Esophagus muscularis mucosa (tissue), 4 donors: ENCODE data around the gene CASTOR1.

Experiments
- CTCF ChIP-seq, 3 experiments: fragments of 200-600 bp in 2 of 3; fragments of 450-650 bp in 1 of 3; sonication (generic) in 2 of 3; IDR thresholded peaks; one replicate each; pipeline ENCODE4 v1.5.1; 2017 to 2019; ENCODE audit warnings: antibody characterized with exemption in 3 of 3, mild to moderate bottlenecking in 2 of 3, moderate library complexity in 1 of 3
- EP300 ChIP-seq: sonication (generic); formaldehyde crosslinking; IDR thresholded peaks from one replicate; pipeline ENCODE4 v1.6.1; 2017; ENCODE audit warnings: antibody characterized with exemption
- POLR2A ChIP-seq: fragments of 450-650 bp; IDR thresholded peaks from one replicate; pipeline ENCODE4 v1.6.1; 2017; ENCODE audit warnings: antibody characterized with exemption, moderate library complexity, mild to moderate bottlenecking, low read depth
- POLR2AphosphoS5 ChIP-seq, 2 donors: sonication (generic); formaldehyde crosslinking; IDR thresholded peaks; one replicate each; pipeline ENCODE4 v1.6.1; 2017; ENCODE audit warnings: antibody characterized with exemption in 2 of 2

DNA sequence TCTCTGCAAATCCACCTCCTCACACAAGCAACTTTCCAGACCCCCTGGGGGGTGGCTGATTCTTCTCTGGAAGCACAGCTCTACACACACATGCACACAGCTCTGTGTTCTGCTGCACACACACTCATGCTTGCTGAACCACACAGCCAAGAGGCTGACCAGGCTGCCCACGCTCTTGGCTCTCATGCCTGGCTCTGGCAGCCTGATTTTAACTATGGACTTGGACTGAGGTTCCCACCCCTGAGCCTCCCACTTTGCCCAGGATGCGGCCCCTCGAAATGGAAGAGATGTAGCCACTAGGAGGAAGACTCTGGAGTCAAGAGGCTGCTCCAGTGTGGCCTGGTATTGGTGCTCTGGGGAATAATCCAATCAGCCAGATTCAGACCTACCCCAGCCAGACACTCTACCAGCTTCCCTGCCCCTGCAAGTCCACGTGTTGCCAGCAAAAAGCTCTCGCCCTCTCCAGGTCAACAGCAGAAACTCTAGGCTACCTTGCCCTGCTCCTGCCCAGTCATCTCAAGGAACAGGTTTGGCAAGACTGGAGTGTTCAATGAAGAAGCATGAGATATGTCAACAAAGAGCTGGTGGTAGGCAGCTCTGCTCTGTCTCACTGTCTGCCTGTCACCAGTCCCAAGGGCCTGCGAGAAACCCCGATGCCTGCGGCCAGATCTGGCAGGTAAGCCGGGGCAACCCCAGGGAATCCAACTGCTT lies 8.8 kb upstream of the CASTOR1 start:
- TF ChIP-seq CTCF (IDR thresholded peaks at IDR 0.05) (no peak), POLR2A (no peak), EP300 (no peak), POLR2AphosphoS5 (IDR thresholded peaks at IDR 0.05) (no peak)
